Hypothalamus (tissue), 51 donors: ENCODE results near the gene KPNB1.

Experiments
- DNase-seq, 51 donors: peaks; one replicate each; lab custom pipeline; 2025; lab: John Stamatoyannopoulos, UW

The KPNB1 gene

DNA sequence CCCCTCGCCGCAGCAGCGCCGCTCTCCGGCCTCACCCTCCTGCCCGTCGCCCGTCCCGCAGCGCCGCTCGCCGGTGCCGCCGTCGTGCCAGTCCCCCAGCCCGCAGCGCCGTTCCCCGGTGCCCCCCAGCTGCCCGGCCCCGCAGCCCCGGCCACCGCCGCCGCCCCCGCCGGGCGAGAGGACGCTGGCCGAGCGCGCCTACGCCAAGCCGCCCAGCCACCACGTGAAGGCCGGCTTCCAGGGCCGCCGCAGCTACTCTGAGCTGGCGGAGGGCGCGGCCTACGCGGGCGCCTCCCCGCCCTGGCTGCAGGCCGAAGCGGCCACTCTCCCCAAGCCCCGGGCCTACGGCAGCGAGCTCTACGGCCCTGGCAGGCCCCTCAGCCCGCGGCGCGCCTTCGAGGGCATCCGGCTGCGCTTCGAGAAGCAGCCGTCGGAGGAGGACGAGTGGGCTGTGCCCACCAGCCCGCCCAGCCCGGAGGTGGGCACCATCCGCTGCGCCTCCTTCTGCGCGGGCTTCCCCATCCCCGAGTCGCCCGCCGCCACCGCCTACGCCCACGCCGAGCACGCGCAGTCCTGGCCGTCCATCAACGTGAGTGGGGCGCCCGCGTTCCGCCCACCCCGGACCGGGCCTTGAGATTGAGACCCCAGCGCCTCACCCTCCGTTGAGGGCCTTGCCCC, 59.3 kb downstream of the KPNB1 start:
- peak in 13 of 51 donors; percentile 13 to 57 (median 31) for DNase-seq

DNA sequence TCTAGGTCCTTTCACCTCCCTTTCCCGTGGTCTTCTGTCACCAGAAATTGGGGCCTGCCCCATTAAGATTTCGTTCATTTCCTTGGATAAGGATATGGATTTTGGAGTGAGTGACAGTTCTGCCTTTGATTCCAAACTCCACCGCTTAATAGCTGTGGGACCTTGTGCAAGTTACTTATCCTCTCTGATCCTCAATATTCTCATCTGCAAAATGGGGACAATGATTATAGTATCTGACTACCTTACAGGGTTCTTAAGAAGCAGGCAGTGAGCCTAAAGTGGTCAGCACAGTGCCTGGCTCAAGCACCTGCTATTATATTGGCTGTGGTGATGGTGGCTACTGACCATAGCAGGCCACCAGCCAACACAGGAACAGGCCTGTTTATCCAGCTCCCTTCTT, 59.9 kb downstream of the KPNB1 start:
- no peak for DNase-seq

DNA sequence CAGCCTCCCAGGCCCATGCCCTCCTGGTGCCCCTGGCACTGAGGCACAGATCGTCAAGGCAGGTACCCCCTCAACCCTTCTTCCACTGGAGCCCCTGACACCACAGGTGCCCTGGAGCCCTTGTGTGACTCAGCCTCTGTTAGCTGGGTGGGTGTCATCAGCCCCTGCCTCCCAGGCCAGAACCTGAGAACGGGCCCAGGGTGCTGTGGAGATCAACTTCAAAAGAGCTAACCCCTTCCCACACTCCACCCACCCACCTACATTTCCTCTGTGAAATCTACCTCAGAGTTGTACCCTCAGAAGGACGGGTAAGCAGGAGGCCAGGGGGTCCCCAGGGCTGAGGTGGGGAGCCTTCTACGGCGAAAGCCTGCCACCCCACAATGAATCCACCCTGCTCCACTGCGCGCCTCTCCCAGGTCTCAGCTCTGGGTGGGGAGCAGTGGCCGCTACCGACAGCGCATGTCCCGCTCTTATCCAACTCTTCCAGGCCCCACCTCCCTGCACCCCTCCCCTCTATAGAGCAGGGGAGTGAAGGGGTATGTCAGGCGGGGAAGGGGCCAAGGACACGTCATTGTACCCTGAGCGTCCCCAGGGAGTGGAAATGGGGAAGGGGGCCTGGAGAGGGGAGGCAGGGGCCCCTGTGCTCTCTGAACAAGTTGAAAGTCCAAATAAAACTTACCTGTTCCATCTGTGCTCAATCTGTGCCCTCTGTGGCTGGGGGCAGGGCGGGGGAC, 61.8 kb downstream of the KPNB1 start:
- no peak for DNase-seq

DNA sequence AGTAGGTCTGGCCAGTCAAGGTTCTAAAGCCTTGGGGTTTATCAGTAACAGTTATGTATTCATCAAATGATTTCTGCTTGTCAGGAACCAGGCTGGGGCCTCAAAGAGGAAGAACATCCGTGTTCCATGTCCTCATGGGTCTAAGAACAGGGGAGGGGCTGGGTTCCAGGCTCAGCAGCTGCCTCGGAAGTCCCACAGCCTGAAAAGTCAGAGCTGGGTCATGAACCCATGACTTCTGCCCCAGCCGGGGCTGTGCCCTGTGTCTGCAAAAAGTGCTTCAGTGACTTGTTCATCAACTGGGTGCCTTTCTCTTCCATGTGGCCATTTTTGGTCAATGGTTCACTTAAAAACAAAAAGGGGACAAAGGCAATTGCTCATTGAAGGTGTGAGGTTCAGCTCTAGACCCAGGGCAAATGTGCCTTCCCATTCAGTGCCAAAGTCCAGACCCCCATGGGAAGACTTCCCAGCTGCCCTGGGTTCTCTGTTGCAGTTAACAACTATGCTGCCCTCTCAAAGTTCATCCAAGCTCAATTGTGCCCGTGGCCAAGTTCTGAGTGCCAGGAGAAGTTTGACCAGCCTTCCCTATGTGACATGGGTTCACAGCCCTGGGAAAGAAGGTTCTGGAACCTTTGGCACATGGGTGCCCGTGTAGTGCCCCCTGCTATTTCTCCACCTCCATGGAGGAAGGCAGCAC, 62.8 kb downstream of the KPNB1 start:
- no peak for DNase-seq

DNA sequence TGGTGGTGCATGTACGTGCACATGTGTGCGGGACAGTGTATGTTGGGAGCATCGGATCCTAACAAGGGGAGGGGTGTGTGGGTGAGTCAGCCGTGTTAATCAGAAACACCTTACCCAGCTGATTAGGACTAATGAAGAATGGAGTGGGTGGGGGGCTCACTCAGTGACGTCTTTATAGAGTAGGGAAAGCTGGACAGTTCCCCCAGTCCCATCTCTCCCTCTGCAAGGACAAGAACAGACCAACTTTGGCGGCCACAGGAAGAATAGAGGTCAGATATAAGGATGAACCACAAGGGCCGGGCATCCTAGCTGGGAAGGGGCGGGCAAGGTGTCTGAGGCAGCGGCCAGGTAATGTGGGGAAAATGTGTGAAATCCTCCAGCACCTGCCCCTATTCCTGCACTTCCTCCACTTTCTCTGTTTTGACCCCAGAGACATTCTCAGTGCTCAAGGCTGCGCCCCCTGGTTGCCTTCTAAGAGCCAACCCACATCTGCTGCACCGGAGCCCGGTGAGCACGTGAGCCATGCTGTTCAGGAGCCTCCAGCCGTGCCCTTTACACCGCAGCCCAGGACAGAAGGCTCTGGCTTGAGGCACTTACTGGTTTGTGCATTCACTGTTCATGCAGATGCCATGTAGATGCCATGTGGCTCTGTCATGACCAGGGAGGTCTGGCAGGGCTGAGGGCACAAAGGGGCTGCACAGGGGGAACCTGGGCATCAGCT, 64.4 kb downstream of the KPNB1 start:
- DNase-seq, result no peak

DNA sequence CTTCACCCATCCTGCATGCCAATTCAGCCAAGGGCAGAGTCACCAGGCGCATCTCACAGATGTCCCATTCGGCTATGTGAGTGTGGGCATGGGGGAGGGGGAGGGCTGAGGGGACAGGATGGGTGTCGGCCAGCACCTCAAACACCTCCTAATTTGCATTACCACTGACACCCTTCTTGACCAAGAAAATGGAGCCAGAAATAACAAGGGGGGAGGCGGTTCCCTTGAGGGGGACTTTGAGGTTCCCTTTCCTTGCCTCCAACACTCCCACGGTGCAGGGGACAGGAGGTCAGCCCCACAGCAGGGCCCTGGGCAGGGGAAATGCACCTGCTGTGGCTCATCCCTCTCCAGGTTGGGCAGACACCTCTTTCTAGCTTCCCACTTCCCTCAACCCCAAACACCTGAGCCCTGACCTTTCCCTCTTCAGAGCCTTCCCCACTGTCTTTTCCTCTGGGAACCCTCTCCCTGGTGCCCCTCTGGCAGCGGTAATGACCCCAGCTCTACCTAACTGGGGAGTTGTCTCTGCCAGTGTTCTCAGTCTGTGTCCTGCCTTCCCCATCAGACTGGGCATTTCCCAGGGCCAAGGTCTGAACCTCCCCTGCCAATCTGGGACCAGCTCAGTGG, 65.2 kb downstream of the KPNB1 start:
- DNase-seq, result no peak

DNA sequence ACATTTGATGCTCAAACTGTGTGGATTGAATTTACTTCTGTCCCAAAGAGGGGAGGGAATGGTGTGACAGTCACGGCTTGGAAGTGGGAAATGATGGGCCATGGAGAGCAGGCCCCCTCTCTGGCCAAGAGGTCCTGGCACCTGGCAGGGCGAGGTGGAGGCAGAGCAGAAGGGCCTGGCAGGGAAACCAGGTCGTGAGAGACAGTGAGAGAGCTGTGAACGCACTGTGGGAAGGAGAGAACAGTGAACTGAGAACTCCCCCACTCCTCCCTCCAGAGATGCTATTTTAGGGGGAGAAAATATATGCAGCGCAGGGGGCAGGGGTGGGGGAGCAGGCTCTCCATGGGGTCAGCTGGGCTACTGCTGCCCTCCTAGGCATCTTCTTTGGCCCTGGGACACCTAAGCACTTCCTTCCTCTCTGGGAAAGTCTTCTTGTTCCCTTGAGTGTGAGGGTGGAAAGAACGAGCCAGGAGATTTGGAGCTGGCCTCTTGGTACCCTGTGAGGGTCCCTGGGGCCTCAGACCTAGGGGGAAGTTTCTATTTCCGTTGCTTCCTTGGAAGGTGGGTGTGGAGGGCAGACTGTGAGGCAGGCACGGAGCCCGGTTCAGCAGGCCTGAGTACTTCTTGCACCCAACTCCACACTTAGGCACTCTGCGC, 66.1 kb downstream of the KPNB1 start:
- DNase-seq, result no peak

DNA sequence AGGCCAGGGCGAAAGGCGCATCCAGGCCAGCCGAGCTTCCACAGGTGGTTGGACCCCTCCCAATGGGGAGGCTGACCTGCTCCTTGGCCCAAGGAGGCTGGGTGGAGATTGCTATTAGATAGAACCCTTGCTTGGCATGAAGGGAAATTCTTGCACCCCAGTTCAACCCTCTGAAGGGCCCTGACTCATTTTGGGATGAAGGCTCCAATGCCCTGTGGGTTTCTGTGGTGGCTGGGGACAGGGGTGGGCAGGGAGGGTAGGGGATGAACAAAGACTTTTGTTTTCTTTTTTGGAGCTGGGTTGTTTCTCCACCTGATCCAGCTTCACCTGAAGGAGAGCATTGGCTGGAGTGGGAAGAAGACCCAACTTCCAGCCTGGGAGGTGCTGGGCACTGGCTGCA, 66.7 kb downstream of the KPNB1 start:
- DNase-seq, result no peak

DNA sequence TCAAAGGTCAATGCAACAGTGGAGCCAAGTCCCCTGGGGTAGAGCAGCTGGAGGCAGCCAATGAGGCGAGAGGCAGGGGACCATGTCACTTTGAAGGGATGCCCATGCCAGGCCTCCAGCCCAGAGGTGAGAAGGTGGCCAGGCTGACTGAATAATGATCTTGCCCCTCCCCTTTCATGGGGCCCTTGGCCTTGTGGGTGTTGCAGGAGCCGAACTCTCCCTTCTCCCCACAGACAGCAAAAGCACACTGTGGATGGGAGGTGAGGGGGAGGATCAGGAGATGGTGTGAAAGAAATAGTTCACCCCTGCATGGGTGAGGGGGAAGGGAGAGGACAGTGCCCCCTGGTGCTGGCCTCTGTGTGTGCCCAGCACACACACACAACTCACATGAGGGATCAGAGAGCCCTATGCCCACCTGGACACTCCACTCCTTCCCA, 67.6 kb downstream of the KPNB1 start:
- DNase-seq, result no peak

DNA sequence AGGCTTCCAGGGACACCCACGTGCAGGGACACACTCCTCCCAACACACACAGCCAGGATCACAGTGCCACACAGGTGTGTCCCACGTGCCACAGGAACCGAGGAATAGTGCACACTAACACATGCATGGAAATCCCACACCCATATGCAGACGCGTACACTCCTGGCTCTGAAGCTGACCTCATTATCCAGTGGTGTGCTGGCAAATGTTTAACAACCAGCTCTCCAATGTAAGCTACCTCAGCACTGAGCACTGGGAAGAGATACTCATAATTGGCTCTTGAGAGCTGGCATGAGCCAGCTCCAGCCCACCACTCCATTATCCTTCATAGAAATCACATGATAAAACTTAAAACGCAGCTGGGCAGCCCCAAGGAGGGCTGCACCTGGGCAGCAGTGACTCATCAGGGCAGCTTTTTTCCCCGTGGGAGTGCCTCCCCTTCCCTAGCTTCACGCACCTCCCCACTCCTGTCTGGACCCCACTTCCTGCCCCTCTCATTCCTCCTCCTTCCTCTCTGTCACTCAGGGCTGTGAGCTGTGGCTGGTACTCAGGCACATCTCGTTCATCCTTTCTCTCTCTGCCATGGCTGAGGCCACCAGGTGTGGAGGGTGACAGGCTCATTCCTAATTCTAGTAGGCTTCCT, 68.4 kb downstream of the KPNB1 start:
- no peak for DNase-seq

DNA sequence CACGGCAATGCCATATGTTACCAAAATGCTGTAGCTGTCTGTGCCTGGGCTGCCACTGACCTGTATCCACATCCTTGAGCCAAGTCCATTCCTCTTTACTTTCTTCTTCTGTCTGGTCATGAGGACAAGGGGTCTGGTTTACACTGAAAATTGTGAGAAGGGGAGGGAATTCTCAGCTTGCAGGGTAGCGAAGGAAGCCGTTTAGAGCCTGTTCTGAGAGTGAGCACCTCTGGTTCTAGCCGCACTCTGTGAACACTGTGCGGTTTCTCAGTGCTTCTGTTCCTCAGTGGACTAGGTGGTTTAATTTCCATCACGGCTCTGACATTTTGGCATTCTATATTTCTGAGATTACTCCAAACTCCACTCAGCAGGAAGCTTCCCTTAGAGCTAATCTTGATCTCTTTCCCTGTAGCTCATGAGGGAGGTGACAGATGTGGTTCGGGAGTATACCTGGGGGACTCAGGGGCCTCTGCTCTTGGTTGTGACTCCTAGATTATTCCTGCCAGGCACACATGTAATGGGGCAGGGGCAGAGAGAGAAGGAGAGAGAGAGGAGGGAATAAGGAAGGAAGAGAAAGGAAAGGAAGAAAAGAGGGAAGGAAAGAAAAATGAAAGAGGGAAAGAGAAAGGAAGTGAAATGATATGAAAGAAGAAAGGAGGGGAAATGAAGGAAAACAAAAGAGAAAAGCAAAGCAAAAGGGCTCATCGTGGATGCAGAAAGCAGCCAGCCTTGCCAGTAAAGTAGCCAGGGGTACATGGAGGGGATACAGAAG, 69.1 kb downstream of the KPNB1 start:
- DNase-seq, result no peak

DNA sequence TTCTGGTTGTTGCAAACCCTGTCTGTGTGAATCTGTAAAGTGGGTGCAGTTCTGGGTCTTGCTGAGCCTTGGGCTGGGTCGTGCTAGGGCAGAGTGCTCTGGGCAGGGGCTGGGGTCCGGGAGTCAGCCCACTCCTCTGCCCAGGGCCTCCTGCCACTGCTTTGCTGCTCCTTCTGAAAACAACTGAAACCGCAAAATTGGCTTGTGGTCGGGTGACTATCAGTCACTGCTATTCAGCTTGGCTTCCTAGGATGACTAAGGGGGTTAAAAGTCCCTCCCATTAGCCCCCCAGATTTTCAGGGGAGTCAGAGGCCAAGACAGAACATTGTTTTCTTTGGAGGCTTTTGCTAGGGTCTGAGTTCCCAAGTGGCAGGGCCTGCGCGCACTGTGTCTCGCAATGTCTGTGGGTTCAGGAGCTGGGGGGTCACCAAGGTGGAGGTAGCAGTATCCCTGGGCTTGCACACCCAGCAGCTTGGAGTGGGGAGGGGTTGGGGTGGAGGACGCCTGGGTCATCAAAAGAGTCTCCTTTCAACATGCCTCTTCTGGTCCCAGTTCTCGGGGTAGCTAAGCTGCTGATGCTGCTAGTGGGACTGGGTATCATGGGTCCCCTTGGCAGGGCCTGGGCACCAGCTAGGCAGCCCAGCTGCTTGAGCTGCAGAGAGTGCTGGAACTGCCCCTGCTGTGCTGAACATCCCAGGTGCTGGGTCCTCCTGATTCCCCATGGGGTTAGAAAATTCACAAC, 69.9 kb downstream of the KPNB1 start:
- no peak for DNase-seq

DNA sequence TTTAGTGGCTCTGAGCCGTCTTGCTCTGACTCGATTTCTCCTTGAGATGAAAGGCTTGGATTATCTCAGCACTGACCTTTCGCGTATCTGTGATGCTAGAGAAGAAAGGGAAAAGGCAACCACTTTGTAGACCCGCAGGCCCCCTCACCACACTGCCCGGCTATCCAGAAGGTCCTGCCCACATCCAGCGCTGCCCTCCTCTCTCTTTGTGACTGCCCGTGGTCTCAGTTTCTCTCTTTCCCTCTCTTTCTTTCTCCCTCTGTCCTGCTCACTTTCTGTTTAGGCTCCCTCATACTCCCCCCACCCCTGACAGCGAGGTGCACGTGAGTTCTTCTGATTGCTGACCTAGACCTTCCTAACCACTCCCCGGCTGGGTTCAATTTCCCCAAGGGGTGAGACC, 70.5 kb downstream of the KPNB1 start:
- no peak for DNase-seq

DNA sequence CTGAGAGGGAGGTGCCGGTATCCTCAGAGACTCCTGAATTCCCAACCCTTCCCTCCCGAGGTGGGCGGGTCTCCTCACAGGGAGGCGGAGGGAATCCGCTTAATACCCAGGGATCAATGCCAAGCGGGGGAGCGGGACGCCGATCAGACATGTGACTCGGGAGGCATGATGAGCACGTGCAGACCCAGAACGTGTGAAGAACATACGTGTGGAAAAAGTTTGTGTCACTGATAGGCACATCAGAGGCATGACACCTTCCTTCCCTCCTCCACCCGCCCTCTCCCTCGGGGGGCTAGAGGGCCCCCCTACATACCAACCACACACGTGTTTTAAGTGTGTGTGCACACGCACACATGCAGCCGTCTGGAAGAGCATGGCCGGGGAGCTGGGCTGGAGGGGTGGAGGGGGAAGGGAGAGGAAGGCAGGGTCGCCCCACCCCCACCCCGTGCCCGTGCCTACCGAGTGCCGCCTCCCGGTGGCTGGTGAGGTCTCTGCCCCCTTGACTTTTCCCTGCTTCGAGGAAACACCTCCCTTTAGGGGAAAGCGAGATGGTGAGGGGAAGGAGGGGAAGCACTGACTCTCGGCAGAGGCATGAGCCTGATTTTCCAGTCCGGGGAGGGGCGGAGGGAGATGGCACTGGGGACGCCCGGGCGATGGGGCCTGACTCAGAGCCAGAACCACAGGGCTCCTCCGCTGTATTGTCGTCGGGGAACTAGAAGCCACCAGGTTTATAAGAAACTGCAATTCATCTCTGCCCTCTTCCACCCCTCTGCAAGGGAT, 71.2 kb downstream of the KPNB1 start:
- no peak for DNase-seq

DNA sequence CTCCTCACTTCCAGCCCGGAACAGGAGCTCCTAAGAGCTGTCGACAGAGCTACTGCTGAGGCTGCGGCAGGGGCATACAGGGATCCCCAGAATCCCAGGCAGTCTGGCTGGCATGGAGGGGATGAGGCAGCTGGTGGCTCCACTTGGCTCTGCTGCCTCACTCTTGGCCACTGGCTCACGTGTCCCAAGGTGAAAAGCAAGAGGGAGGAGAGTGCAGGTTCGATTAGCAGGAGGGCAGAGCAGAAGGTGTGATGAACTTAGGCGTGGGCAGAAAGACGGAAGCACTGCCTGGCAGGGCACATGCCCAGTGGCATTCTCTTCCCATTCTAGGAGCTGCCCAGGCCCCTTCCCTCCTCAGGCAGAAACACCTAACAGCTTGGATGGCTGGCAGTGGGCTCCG, 72.0 kb downstream of the KPNB1 start:
- DNase-seq, result no peak

DNA sequence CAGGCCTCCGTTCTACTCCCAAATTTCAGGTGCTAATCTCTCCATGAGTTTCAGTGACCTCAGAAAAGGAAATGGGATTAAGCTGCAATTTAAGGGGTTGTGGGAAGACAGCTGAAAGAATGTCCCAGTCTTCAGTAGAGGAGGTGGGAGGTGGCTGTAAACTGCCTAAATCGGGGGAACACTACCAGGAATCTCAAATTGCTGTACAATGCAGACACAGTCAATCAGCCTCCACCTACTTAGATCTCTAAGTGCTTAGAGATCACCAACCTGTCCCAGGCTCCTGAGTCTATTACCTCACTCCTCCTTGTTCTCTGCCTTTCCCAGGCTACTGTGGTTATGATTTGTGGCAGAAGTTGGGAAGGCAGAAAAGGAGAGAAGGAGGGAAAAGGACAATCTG, 75.0 kb downstream of the KPNB1 start:
- no peak for DNase-seq

DNA sequence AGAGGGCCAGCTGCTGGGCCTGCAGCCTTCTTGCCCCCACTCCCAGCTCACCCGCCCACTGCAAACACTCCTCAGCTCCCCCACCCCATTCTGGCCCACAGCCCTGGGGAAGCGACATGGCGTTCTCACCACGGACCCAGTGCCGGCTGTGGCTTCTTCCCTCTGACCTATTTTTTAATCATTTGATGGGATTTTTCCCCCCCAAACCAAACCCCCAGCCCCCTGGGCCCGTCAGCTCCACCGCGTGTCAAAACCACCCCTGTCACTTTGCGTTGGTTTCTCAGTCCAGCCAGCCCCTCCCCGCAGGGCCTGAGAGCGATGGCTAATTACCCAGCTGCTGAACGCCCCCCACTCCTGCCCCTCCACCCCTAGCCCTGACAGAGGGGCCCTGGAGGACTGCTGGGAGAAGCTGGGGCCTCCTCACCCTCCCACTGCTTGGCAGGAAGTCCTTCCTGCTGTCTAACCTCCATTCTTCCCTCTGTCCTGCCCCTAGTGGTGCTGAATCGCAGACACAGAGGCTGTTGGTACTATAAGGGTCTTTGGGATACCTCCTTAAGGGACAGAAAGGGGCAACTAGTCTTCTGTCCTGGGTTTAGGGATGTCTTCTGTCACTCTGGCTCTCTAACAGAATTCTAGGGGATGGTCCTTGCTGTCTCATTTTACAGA, 75.9 kb downstream of the KPNB1 start:
- no peak for DNase-seq
